ENCODE data around the gene ZRANB2. TPM values are rescaled to one million over a fixed set of nuclear protein-coding genes. Genes with fewer than 3 reads are reported as not detected.

Gene ZRANB2
- total RNA-seq, 2 donors from 2014 or later = 56.3 to 86.7 TPM

DNA sequence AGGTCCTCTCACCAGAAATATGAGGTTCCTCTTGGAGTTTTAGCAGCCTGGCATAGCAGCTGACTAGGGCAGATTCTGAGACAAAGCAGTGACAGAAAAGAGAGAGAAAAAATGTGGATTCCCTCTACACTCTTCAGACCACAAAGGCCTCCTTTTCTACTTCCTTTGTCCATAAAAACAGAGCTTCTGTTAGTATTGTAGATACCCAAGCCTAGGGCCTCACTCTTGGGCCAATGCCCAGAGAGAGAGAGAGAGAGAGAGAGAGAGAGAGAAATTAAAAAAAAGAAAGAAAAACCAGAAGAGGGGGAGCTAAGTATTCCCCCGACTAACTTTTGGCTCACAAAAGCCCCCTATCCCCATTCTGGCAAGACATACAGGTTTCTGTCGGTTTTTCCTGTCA lies 2.4 kb upstream of the ZRANB2 start:
- H3K9me3 ChIP-seq = no peaks in the 10 kb centered on the region
- no peaks in the 10 kb centered on the region for H3K27me3 ChIP-seq
- peaks cover 7% of the 10 kb centered on the region for H3K4me1 ChIP-seq
- intact Hi-C loops (cut with DNase I) = no loop called here
- no peak overlapping the region for H3K27ac ChIP-seq
- H3K9ac ChIP-seq (ENCODE audit: low read depth in 2 of 2, low read length in 2 of 2) = no peak overlapping the region
- no peak overlapping the region for H3K4me3 ChIP-seq
- no peaks in the 10 kb centered on the region for H3K36me3 ChIP-seq
- TF ChIP-seq CTCF (IDR thresholded peaks at IDR 0.05) = no peak
- no peak for DNase-seq

DNA sequence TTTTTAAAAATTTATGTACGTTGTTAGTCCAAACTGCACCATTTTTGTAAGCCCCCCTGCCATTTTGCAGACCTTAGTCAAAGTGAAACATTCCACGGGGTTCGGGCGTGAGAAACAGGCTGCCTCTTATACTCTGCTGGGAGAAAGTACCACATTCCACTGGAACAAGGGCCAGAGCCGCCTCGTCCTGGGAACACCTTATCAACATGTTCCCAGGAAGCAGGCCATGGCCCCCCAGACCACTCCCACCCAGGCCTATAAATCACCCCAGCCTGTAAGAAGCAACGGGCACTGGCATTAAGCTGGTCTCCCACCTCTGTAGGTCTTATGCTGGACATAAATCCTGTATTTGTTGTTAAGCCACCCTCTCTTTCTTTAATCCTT lies 854 bp upstream of the ZRANB2 start:
- Histone ChIP-seq H3K4me1 (peaks cover 7% of the 10 kb centered on the region), H3K27me3 (no peaks in the 10 kb centered on the region), H3K27ac (peak overlapping the region; percentile 89), H3K4me3 (peak overlapping the region; percentile 75), H3K9me3 (no peaks in the 10 kb centered on the region), H3K36me3 (no peaks in the 10 kb centered on the region), H3K9ac (ENCODE audit: low read depth in 2 of 2, low read length in 2 of 2) (peak overlapping the region in 1 of 2 donors; percentile 15)
- DNase-seq = no peak
- no peak for TF ChIP-seq CTCF (IDR thresholded peaks at IDR 0.05)
- intact Hi-C loops (cut with DNase I) = no loop called here

GRCh38 chr1:71080230-71080738 lies 551 bp downstream of the ZRANB2 start:
- H3K4me3 ChIP-seq = peak overlapping the region; percentile 75
- intact Hi-C loops (cut with DNase I) = no loop called here
- no peaks in the 10 kb centered on the region for H3K27me3 ChIP-seq
- no peak for TF ChIP-seq CTCF (IDR thresholded peaks at IDR 0.05)
- H3K36me3 ChIP-seq = peaks cover 3% of the 10 kb centered on the region
- no peaks in the 10 kb centered on the region for H3K9me3 ChIP-seq
- peak; percentile 32 for DNase-seq
- peak overlapping the region; percentile 89 for H3K27ac ChIP-seq
- H3K4me1 ChIP-seq = peaks cover 7% of the 10 kb centered on the region
- H3K9ac ChIP-seq (ENCODE audit: low read depth in 2 of 2, low read length in 2 of 2) = peak overlapping the region; percentile 88 to 90

DNA sequence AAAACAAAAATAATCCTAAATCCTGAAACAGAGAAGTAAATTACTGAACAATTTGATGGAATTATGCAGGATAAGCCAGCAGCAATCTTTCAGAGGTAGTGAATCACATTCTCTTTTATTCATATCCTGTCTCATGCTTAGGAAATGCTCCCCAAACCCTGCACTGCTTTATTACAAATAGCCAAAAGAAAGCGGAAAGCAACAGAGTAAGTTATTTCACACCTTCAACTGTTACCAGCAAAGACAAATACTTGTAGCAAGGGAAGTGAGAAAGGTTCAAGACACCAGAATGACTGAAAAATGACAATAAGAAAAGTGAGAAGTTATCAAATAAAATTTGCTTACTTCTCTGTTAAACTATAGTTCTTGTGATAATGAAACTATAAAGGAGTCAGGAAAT lies 6.2 kb downstream of the ZRANB2 start:
- no peaks in the 10 kb centered on the region for H3K9me3 ChIP-seq
- intact Hi-C loops (cut with DNase I) = loop anchor here (10.0 kb wide), 1 partner anchor 840 kb away; no protein-coding TSS in a partner anchor

DNA sequence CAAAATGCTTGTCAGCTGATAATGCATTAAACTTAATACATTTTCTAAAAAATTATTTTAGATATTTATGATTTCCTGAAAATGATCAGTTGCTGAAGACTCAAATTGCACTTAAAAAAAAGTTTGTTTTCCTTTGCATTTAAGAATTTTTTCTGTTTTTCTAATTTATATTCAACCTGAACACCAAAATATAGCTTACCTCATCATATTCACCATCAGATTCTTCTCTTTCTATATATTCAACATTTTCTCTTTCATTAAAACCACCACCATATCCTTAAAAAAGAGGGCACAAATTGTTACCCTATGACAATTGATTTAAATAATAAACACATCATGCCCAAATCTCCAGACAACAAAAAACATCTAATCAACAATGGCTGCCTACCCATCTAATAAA lies 8.6 kb downstream of the ZRANB2 start:
- peaks cover 4% of the 10 kb centered on the region for H3K4me1 ChIP-seq
- peaks cover 29% of the 10 kb centered on the region for H3K36me3 ChIP-seq
- no peaks in the 10 kb centered on the region for H3K9me3 ChIP-seq
- no peak overlapping the region for H3K4me3 ChIP-seq
- TF ChIP-seq CTCF (IDR thresholded peaks at IDR 0.05) = no peak
- no peak for DNase-seq
- no peak overlapping the region for H3K27ac ChIP-seq
- H3K27me3 ChIP-seq = no peaks in the 10 kb centered on the region
- H3K9ac ChIP-seq (ENCODE audit: low read depth in 2 of 2, low read length in 2 of 2) = no peak overlapping the region
- intact Hi-C loops (cut with DNase I) = loop anchor here (10.0 kb wide), 1 partner anchor 837 kb away; no protein-coding TSS in a partner anchor

More for the DNA sequence above, 6.2 kb downstream of the ZRANB2 start:
- no peak overlapping the region for H3K4me3 ChIP-seq
- peaks cover 24% of the 10 kb centered on the region for H3K36me3 ChIP-seq
- DNase-seq = no peak
- no peak for TF ChIP-seq CTCF (IDR thresholded peaks at IDR 0.05)
- H3K4me1 ChIP-seq = peaks cover 7% of the 10 kb centered on the region
- H3K9ac ChIP-seq (ENCODE audit: low read depth in 2 of 2, low read length in 2 of 2) = no peak overlapping the region
- H3K27ac ChIP-seq = no peak overlapping the region
- H3K27me3 ChIP-seq = no peaks in the 10 kb centered on the region
